Stimulated activated naive CD8-positive, alpha-beta T cell treated with anti-CD3 and anti-CD28 coated beads, Interleukin-15, amount 100 ng/mL, for 72 hours (primary cell): ENCODE results near the gene XKR7.
"Not testable (repeated sequence)": the region's sequence is repeated elsewhere in the genome, so short reads cannot be mapped to it uniquely, and the experiment has no call there.

Source experiments
- ATAC-seq: fragments of 150-1000 bp; cut with Tn5 transposase; 2 replicates; pipeline ENCODE4 v1.10.0; 2021; ENCODE audit warnings: mild to moderate bottlenecking, moderate library complexity
- DNase-seq, 2 donors: peaks; one replicate each; pipeline ENCODE4 v3.0.0; 2021 to 2022
- H3K27ac Mint-ChIP-seq, 2 donors: one replicate each; pipeline ENCODE4 v1.8.0; 2022; ENCODE audit warnings: mild to moderate bottlenecking in 2 of 2, mixed read lengths in 2 of 2, moderate library complexity in 2 of 2
- H3K27me3 Mint-ChIP-seq: one replicate; pipeline ENCODE4 v1.8.0; 2022; ENCODE audit warnings: mixed read lengths
- H3K4me1 Mint-ChIP-seq: one replicate; pipeline ENCODE4 v1.8.0; 2022; ENCODE audit warnings: mild to moderate bottlenecking, mixed read lengths
- H3K4me3 Mint-ChIP-seq, 2 donors: one replicate each; pipeline ENCODE4 v1.8.0; 2022; ENCODE audit warnings: mild to moderate bottlenecking in 2 of 2, mixed read lengths in 2 of 2, moderate library complexity in 1 of 2
- H3K9me3 Mint-ChIP-seq, 2 donors: one replicate each; pipeline ENCODE4 v1.8.0; 2022; ENCODE audit warnings: mixed read lengths in 2 of 2

Gene XKR7

GRCh38 chr20:32033721-32034120 lies 65.8 kb downstream of the XKR7 start:
- DNase-seq, H3K4me3 Mint-ChIP-seq, H3K9me3 Mint-ChIP-seq, H3K27ac Mint-ChIP-seq, ATAC-seq: not testable (repeated sequence)
- Mint-ChIP-seq H3K4me1 (peaks cover 12% of the 10 kb centered on the region), H3K27me3 (peaks cover 64% of the 10 kb centered on the region)

- peaks cover 69% of the 10 kb centered on the region for H3K27me3 Mint-ChIP-seq
- ATAC-seq = peak; percentile 55
- no peak for DNase-seq
- no peak overlapping the region for H3K27ac Mint-ChIP-seq
- H3K4me1 Mint-ChIP-seq = peaks cover 12% of the 10 kb centered on the region
- no peaks in the 10 kb centered on the region for H3K9me3 Mint-ChIP-seq
- no peak overlapping the region for H3K4me3 Mint-ChIP-seq
Measured at GRCh38 chr20:32034581-32035425, 66.9 kb downstream of the XKR7 start.

- Mint-ChIP-seq H3K27me3 (peaks cover 75% of the 10 kb centered on the region), H3K4me3 (no peak overlapping the region), H3K27ac (no peak overlapping the region), H3K9me3 (no peaks in the 10 kb centered on the region), H3K4me1 (peaks cover 12% of the 10 kb centered on the region)
- no peak for ATAC-seq
- no peak for DNase-seq
Measured at GRCh38 chr20:32035426-32035779, 67.5 kb downstream of the XKR7 start.

- Mint-ChIP-seq H3K27me3 (peaks cover 84% of the 10 kb centered on the region), H3K9me3 (no peaks in the 10 kb centered on the region), H3K4me3 (no peak overlapping the region), H3K4me1 (peaks cover 12% of the 10 kb centered on the region), H3K27ac (peak overlapping the region in 1 of 2 donors; percentile 90)
- DNase-seq = no peak
- no peak for ATAC-seq
Measured at GRCh38 chr20:32036252-32036651, 68.3 kb downstream of the XKR7 start.

GRCh38 chr20:32036716-32037485 lies 69.0 kb downstream of the XKR7 start:
- ATAC-seq = no peak
- Mint-ChIP-seq H3K27me3 (peaks cover 84% of the 10 kb centered on the region), H3K4me1 (peaks cover 12% of the 10 kb centered on the region), H3K9me3 (no peaks in the 10 kb centered on the region), H3K4me3 (no peak overlapping the region), H3K27ac (peak overlapping the region; percentile 73 to 90)
- DNase-seq = no peak

- ATAC-seq (no peak), DNase-seq (no peak)
- H3K4me3 Mint-ChIP-seq = no peak overlapping the region
- H3K27me3 Mint-ChIP-seq = peaks cover 87% of the 10 kb centered on the region
- H3K27ac Mint-ChIP-seq = no peak overlapping the region
- peaks cover 12% of the 10 kb centered on the region for H3K4me1 Mint-ChIP-seq
- no peaks in the 10 kb centered on the region for H3K9me3 Mint-ChIP-seq
Measured at GRCh38 chr20:32037929-32038328, 70.0 kb downstream of the XKR7 start.

- H3K4me3 Mint-ChIP-seq = no peak overlapping the region
- no peaks in the 10 kb centered on the region for H3K9me3 Mint-ChIP-seq
- peaks cover 12% of the 10 kb centered on the region for H3K4me1 Mint-ChIP-seq
- DNase-seq (no peak), ATAC-seq (no peak)
- no peak overlapping the region for H3K27ac Mint-ChIP-seq
- peaks cover 83% of the 10 kb centered on the region for H3K27me3 Mint-ChIP-seq
Measured at GRCh38 chr20:32040142-32040953, 72.4 kb downstream of the XKR7 start.

GRCh38 chr20:32045999-32046398 lies 78.0 kb downstream of the XKR7 start:
- H3K27ac Mint-ChIP-seq = peak overlapping the region in 1 of 2 donors; percentile 40
- DNase-seq (no peak), ATAC-seq (no peak)
- no peak overlapping the region for H3K4me3 Mint-ChIP-seq
- peaks cover 1% of the 10 kb centered on the region for H3K4me1 Mint-ChIP-seq
- H3K27me3 Mint-ChIP-seq = peaks cover 82% of the 10 kb centered on the region
- no peaks in the 10 kb centered on the region for H3K9me3 Mint-ChIP-seq

GRCh38 chr20:32050324-32050841 lies 82.4 kb downstream of the XKR7 start:
- peaks cover 24% of the 10 kb centered on the region for H3K4me1 Mint-ChIP-seq
- no peaks in the 10 kb centered on the region for H3K9me3 Mint-ChIP-seq
- H3K27ac Mint-ChIP-seq = no peak overlapping the region
- H3K4me3 Mint-ChIP-seq = no peak overlapping the region
- H3K27me3 Mint-ChIP-seq = peaks cover 81% of the 10 kb centered on the region
- ATAC-seq (no peak), DNase-seq (no peak)

GRCh38 chr20:32050851-32051556 lies 83.1 kb downstream of the XKR7 start:
- H3K27ac Mint-ChIP-seq = no peak overlapping the region
- H3K9me3 Mint-ChIP-seq = no peaks in the 10 kb centered on the region
- peaks cover 75% of the 10 kb centered on the region for H3K27me3 Mint-ChIP-seq
- no peak for ATAC-seq
- H3K4me1 Mint-ChIP-seq = peaks cover 24% of the 10 kb centered on the region
- no peak for DNase-seq
- peak overlapping the region in 1 of 2 donors; percentile 67 for H3K4me3 Mint-ChIP-seq

- Mint-ChIP-seq H3K9me3 (no peaks in the 10 kb centered on the region), H3K27me3 (peaks cover 70% of the 10 kb centered on the region), H3K4me1 (peaks cover 24% of the 10 kb centered on the region), H3K27ac (peak overlapping the region in 1 of 2 donors; percentile 37), H3K4me3 (peak overlapping the region; percentile 67 to 86)
- no peak for DNase-seq
- no peak for ATAC-seq
Measured at GRCh38 chr20:32051720-32052089, 83.8 kb downstream of the XKR7 start.

GRCh38 chr20:32052090-32052777 lies 84.3 kb downstream of the XKR7 start, which contains the start of gene HCK:
HCK (plus strand) TSS chr20:32052242.
- Mint-ChIP-seq H3K9me3 (no peaks in the 10 kb centered on the region), H3K4me1 (peaks cover 24% of the 10 kb centered on the region), H3K27me3 (peaks cover 72% of the 10 kb centered on the region), H3K4me3 (peak within 1 kb of the TSS; percentile 67 to 86), H3K27ac (peak within 1 kb of the TSS in 1 of 2 donors; percentile 37)
- ATAC-seq (peak; percentile 57), DNase-seq (no peak)

GRCh38 chr20:32052778-32053362 lies 84.9 kb downstream of the XKR7 start:
- Mint-ChIP-seq H3K27ac (no peak overlapping the region), H3K27me3 (peaks cover 75% of the 10 kb centered on the region)

More at GRCh38 chr20:32052778-32053362, 84.9 kb downstream of the XKR7 start:
- Mint-ChIP-seq H3K9me3 (no peaks in the 10 kb centered on the region), H3K4me1 (peaks cover 24% of the 10 kb centered on the region), H3K4me3 (peak overlapping the region; percentile 67 to 86)
- DNase-seq = no peak
- ATAC-seq = peak; percentile 15
